SK-N-MC (cell line): ENCODE results near the gene EFCAB11.
"Not testable (repeated sequence)": the region's sequence is repeated elsewhere in the genome, so short reads cannot be mapped to it uniquely, and the experiment has no call there.

Experiments
- DNase-seq: peaks from one replicate; pipeline ENCODE4 v3.0.0-alpha.2; 2011; ENCODE audit warnings: low read depth, low spot score
- H3K27ac ChIP-seq: fragments of 200-600 bp; sonication (generic); 2 replicates; pipeline ENCODE4 v1.5.1; 2016; ENCODE audit warnings: mixed run types
- H3K36me3 ChIP-seq: fragments of 200-600 bp; sonication (generic); 2 replicates; pipeline ENCODE4 v1.6.1; 2017; ENCODE audit warnings: antibody characterized with exemption, low read length, mixed read lengths; ENCODE audit not compliant: insufficient read depth
- H3K4me3 ChIP-seq: fragments of 200-600 bp; sonication (generic); 2 replicates; pipeline ENCODE4 v1.5.1; 2016
- H3K9ac ChIP-seq: fragments of 200-600 bp; sonication (generic); 2 replicates; pipeline ENCODE4 v1.8.0; 2017; ENCODE audit warnings: mixed run types, mixed read lengths; ENCODE audit not compliant: insufficient read length
- H3K9me3 ChIP-seq: fragments of 200-600 bp; sonication (generic); 2 replicates; pipeline ENCODE4 v1.6.1; 2017; ENCODE audit warnings: low read depth, mild to moderate bottlenecking, antibody characterized with exemption, low read length, moderate library complexity, mixed read lengths
- EZH2 ChIP-seq: fragments of 200-600 bp; sonication (generic); IDR thresholded peaks from one replicate; pipeline ENCODE4 v1.6.1; 2017; ENCODE audit warnings: antibody characterized with exemption
- FOXP2 ChIP-seq: optimal IDR thresholded peaks from 2 replicates; pipeline ENCODE3; 2011; ENCODE audit warnings: mild to moderate bottlenecking, moderate library complexity; ENCODE audit not compliant: insufficient read depth; ENCODE audit errors: extremely low read length, control extremely low read depth
- POLR2AphosphoS5 ChIP-seq: IDR thresholded peaks from 2 replicates; pipeline ENCODE4 v1.6.1; 2012; ENCODE audit warnings: mild to moderate bottlenecking, low read depth, low read length, borderline replicate concordance

Gene EFCAB11

DNA sequence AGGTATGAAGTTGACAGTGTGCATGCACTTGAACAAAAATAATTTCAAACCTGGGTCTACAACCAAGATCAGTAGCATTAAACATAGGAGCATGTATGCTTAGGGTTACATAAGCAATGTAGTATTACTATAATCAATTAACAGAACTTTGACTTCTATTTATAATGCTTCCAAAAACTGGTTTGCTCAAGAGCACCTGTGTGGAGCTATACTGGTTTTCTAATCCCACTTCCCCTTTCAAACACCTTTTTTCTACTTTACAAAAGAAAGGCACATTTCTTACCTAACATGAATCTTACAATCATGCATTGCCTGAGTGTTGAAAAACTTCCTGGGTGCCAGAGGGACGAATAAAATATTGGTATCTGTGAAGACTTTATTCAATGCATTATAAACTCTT is 72.7 kb downstream of the EFCAB11 start:
- Histone ChIP-seq H3K9me3 (no peaks in the 10 kb centered on the region), H3K9ac (no peak overlapping the region), H3K27ac (no peak overlapping the region), H3K36me3 (no peaks in the 10 kb centered on the region), H3K4me3 (no peak overlapping the region)
- DNase-seq, result no peak
- TF ChIP-seq POLR2AphosphoS5 (no peak), EZH2 (no peak), FOXP2 (no peak)

DNA sequence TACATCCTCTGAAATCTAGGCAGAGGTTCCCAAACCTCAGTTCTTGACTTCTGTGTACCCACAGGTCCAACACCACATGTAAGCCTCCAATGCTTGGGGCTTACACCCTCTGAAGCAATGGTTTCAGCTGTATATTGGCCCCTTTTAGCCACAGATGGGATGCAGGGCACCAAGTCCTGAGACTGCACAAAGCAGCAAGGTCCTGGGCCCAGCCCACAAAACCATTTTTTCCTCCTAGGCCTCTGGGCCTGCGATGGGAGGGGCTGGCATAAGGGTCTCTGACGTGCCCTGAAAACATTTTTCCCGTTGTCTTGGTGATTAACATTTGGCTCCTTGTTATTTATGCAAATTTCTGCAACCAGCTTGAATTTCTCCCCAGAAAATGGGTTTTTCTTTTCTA is 80.4 kb downstream of the EFCAB11 start:
- H3K9ac ChIP-seq, H3K9me3 ChIP-seq, DNase-seq: not testable (repeated sequence)

GRCh38 chr14:89870316-89870715 is 84.2 kb downstream of the EFCAB11 start:
- no peak overlapping the region for H3K9ac ChIP-seq
- H3K4me3 ChIP-seq, result no peak overlapping the region
- DNase-seq, result no peak
- H3K36me3 ChIP-seq, result no peaks in the 10 kb centered on the region
- no peak for TF ChIP-seq EZH2
- TF ChIP-seq POLR2AphosphoS5, result no peak
- no peak for TF ChIP-seq FOXP2
- H3K9me3 ChIP-seq, result no peaks in the 10 kb centered on the region
- no peak overlapping the region for H3K27ac ChIP-seq

More for the DNA sequence above, 80.4 kb downstream of the EFCAB11 start:
- H3K4me3 ChIP-seq, H3K36me3 ChIP-seq, H3K27ac ChIP-seq: not testable (repeated sequence)

- H3K27ac ChIP-seq, result no peak overlapping the region
Observed at GRCh38 chr14:89869606-89870005, 84.9 kb downstream of the EFCAB11 start.

DNA sequence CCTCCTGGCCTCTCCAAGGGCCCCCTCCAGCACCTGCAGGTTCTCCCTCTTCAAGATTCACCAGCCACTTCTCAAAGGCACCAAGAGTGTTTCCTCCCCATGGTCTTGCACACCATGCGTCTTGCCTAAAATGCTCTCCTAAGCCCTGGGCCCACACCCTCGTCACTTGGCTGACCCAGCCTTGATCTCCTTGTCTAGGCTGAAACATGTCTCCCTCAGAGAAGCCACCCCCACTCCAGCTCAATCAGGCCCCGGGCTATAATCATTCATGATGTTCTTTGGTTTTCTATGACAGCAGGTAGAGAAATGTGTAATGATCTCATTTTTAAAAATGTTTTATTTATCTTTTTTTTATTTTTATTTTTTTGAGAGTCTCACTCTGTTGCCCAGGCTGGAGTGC is 88.1 kb downstream of the EFCAB11 start:
- H3K9ac ChIP-seq, result no peak overlapping the region
- DNase-seq, result no peak
- H3K4me3 ChIP-seq, result no peak overlapping the region
- no peak for TF ChIP-seq EZH2
- TF ChIP-seq FOXP2, result no peak
- TF ChIP-seq POLR2AphosphoS5, result no peak
- no peak overlapping the region for H3K27ac ChIP-seq
- H3K36me3 ChIP-seq, result no peaks in the 10 kb centered on the region
- H3K9me3 ChIP-seq, result no peaks in the 10 kb centered on the region

More at GRCh38 chr14:89869606-89870005, 84.9 kb downstream of the EFCAB11 start:
- DNase-seq, result no peak
- H3K9ac ChIP-seq, result no peak overlapping the region
- no peaks in the 10 kb centered on the region for H3K9me3 ChIP-seq
- no peaks in the 10 kb centered on the region for H3K36me3 ChIP-seq
- no peak overlapping the region for H3K4me3 ChIP-seq
- TF ChIP-seq FOXP2, result no peak
- no peak for TF ChIP-seq EZH2
- no peak for TF ChIP-seq POLR2AphosphoS5

DNA sequence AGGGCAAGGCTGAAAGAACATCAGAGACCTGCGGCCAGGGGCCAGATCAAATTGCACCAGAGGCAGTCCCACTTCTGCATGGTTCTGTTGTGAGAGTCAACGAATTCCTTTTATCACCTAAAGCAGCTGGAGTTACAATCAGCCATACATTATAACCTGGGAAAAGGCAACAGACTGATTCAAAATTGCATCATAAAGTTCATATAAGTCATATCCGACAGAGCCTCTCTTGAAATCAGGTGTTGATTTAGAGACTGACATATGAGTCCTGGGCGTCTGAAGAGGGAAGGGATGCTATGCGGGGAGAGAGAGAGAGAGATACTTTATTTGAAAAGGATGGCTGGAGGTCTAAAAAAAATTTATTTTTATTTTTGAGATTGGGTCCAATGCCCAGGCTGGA is 89.4 kb downstream of the EFCAB11 start:
- H3K9ac ChIP-seq, result no peak overlapping the region
- H3K4me3 ChIP-seq, result no peak overlapping the region
- no peak for TF ChIP-seq POLR2AphosphoS5
- no peak for TF ChIP-seq FOXP2
- no peak for TF ChIP-seq EZH2
- H3K9me3 ChIP-seq, result no peaks in the 10 kb centered on the region
- no peaks in the 10 kb centered on the region for H3K36me3 ChIP-seq
- DNase-seq, result no peak
- H3K27ac ChIP-seq, result no peak overlapping the region

DNA sequence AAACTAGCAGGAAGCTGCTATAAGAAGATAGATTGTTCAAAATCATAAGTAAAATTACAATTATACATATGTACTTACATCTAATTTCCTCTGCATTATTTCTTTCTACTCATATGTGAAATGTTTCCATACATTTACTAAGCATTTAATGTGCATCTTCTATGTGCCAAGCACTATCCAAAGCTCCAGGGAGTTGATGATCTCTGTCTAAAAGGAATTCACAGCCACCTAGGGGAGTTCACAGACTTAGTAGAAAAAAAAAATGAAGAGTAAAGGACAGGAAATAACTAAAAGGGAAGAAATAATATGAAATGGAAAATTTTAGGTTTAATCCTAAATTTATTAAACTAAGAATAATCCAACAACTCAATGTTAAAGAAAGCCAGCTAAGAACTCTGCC is 91.7 kb downstream of the EFCAB11 start:
- TF ChIP-seq POLR2AphosphoS5 (no peak), FOXP2 (no peak), EZH2 (no peak)
- no peak for DNase-seq
- Histone ChIP-seq H3K9me3 (no peaks in the 10 kb centered on the region), H3K4me3 (no peak overlapping the region), H3K27ac (no peak overlapping the region), H3K9ac (no peak overlapping the region), H3K36me3 (no peaks in the 10 kb centered on the region)

DNA sequence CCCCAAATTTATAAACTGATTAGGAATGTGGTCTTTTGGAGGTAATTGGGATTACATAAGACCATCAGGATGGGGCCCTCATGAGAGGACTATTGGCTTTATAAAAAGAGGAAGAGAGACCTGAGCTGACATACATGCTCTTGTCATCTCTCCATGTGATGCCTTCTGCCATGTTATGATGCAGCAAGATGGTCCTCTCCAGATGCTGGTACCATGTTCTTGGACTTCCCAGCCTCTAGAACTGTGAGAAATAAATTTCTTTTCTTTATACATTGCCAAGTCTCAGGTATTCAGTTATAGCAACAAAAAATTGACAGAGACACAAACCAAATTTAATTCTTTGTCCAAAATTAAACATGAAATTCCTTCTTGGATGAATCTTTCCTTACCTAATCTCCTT is 92.9 kb downstream of the EFCAB11 start:
- H3K9me3 ChIP-seq, result no peaks in the 10 kb centered on the region
- no peak overlapping the region for H3K9ac ChIP-seq
- TF ChIP-seq EZH2 (no peak), POLR2AphosphoS5 (no peak), FOXP2 (no peak)
- no peak for DNase-seq
- H3K27ac ChIP-seq, result no peak overlapping the region
- H3K36me3 ChIP-seq, result no peaks in the 10 kb centered on the region
- no peak overlapping the region for H3K4me3 ChIP-seq

DNA sequence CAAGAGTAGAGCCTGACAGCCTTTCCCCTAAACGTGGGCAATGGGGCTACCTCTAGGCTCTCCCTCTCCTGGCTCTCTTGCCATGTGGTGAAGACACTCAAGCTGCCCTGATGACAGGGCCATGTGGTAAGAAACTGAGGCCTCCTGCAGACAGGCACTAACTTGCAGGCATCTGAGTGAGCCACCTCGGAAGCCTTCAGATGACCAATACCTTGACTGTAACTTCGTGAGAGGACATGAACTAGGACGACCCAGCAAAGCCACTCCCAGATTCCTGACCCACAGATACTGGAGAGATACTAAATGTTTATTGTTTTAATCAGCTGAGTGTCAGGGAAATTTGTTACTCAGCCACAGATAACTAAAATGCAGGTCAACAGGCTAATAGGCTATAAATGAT is 96.4 kb downstream of the EFCAB11 start:
- Histone ChIP-seq H3K27ac (no peak overlapping the region), H3K4me3 (no peak overlapping the region)
- TF ChIP-seq POLR2AphosphoS5 (no peak), EZH2 (no peak), FOXP2 (no peak)

More for the DNA sequence above, 96.4 kb downstream of the EFCAB11 start:
- no peaks in the 10 kb centered on the region for H3K9me3 ChIP-seq
- no peak for DNase-seq
- no peaks in the 10 kb centered on the region for H3K36me3 ChIP-seq
- no peak overlapping the region for H3K9ac ChIP-seq
